PC-9 (cell line): ENCODE results near the gene SLC22A23. TPM values are rescaled to one million over a fixed set of nuclear protein-coding genes. Genes with fewer than 3 reads are reported as not detected.

Source experiments
- BruUV-seq: library from RNA; stranded (reverse); fragments of 400-500 nt; replicated peaks from 2 replicates; lab custom pipeline; 2021; lab: Mats Ljungman, UMichigan
- CTCF ChIA-PET: fragments of 300-600 bp; sonication (Branson Sonifier 250); formaldehyde crosslinking; loops from one replicate; lab custom pipeline; 2022; ENCODE audit warnings: antibody characterized with exemption; lab: Charles Lee
- POLR2A ChIA-PET: fragments of 300-600 bp; sonication (Branson Sonifier 250); formaldehyde crosslinking; loops from one replicate; lab custom pipeline; 2022; ENCODE audit warnings: antibody characterized with exemption; ENCODE audit not compliant: unreplicated experiment; lab: Charles Lee
- DNase-seq, 2 experiments: peaks; one replicate each; pipeline versions ENCODE4 v3.0.0 to v3.0.0-alpha.2; 2015 to 2022; ENCODE audit warnings: mixed read lengths in 1 of 2
- H2AFZ ChIP-seq: fragments of 200-600 bp; sonication (generic); 2 replicates; pipeline ENCODE4 v1.8.1; 2017; ENCODE audit warnings: antibody characterized with exemption
- H3F3A ChIP-seq: fragments of 200-600 bp; sonication (generic); 2 replicates; pipeline ENCODE4 v1.8.1; 2017; ENCODE audit warnings: antibody characterized with exemption, mild to moderate bottlenecking, low read depth; ENCODE audit not compliant: insufficient read depth
- H3K27ac ChIP-seq: fragments of 200-600 bp; sonication (generic); 2 replicates; pipeline ENCODE4 v1.6.1; 2016; ENCODE audit warnings: mixed run types
- H3K27me3 ChIP-seq: fragments of 200-600 bp; sonication (generic); 2 replicates; pipeline ENCODE4 v1.6.1; 2016; ENCODE audit warnings: low read depth, mixed run types; ENCODE audit not compliant: insufficient read depth
- H3K36me3 ChIP-seq: fragments of 200-600 bp; sonication (generic); 2 replicates; pipeline ENCODE4 v1.6.1; 2016; ENCODE audit warnings: low read depth, mixed run types
- H3K4me1 ChIP-seq: fragments of 200-600 bp; sonication (generic); replicated peaks from 2 replicates; pipeline ENCODE4 v1.6.1; 2016; ENCODE audit warnings: mixed run types; ENCODE audit not compliant: insufficient read depth
- H3K4me2 ChIP-seq: fragments of 200-600 bp; sonication (generic); 2 replicates; pipeline ENCODE4 v1.6.1; 2017; ENCODE audit warnings: mixed run types
- H3K4me3 ChIP-seq: fragments of 200-600 bp; sonication (generic); 2 replicates; pipeline ENCODE4 v1.6.1; 2016; ENCODE audit warnings: mixed run types
- H3K79me2 ChIP-seq: fragments of 200-600 bp; sonication (generic); 2 replicates; pipeline ENCODE4 v1.6.1; 2017; ENCODE audit warnings: low read depth, mixed run types
- H3K9me2 ChIP-seq: fragments of 200-600 bp; sonication (generic); 2 replicates; pipeline ENCODE4 v1.8.1; 2017; ENCODE audit warnings: mild to moderate bottlenecking; ENCODE audit not compliant: insufficient read depth
- H3K9me3 ChIP-seq: fragments of 200-600 bp; sonication (generic); 2 replicates; pipeline ENCODE4 v1.8.1; 2016; ENCODE audit warnings: low read depth; ENCODE audit not compliant: insufficient read depth
- H4K20me1 ChIP-seq: fragments of 200-600 bp; sonication (generic); 2 replicates; pipeline ENCODE4 v1.8.1; 2017; ENCODE audit not compliant: insufficient read depth
- EZH2 ChIP-seq: fragments of 200-600 bp; sonication (generic); IDR thresholded peaks from 2 replicates; pipeline ENCODE4 v1.8.0; 2017; ENCODE audit warnings: antibody characterized with exemption, low read depth
- intact Hi-C: fragments of 100-400 bp; cut with micrococcal nuclease; formaldehyde crosslinking; loops from one replicate; pipeline ENCODE4 v1.10.0; 2022; ENCODE audit not compliant: unreplicated experiment
- total RNA-seq: library from RNA; stranded (reverse); gene quantifications from 2 replicates; pipeline ENCODE4 v1.2.3, GENCODE V29; 2021
- TF ChIP-seq, protein P1 (sequence below): fragments of 200-600 bp; sonication (generic); conservative IDR thresholded peaks from 2 replicates; pipeline ENCODE4 v1.6.1; 2017; ENCODE audit warnings: mixed run types, antibody characterized with exemption, mild to moderate bottlenecking, moderate library complexity

Gene SLC22A23
- total RNA-seq, 1 experiment from 2014 or later = 13.5 TPM

DNA sequence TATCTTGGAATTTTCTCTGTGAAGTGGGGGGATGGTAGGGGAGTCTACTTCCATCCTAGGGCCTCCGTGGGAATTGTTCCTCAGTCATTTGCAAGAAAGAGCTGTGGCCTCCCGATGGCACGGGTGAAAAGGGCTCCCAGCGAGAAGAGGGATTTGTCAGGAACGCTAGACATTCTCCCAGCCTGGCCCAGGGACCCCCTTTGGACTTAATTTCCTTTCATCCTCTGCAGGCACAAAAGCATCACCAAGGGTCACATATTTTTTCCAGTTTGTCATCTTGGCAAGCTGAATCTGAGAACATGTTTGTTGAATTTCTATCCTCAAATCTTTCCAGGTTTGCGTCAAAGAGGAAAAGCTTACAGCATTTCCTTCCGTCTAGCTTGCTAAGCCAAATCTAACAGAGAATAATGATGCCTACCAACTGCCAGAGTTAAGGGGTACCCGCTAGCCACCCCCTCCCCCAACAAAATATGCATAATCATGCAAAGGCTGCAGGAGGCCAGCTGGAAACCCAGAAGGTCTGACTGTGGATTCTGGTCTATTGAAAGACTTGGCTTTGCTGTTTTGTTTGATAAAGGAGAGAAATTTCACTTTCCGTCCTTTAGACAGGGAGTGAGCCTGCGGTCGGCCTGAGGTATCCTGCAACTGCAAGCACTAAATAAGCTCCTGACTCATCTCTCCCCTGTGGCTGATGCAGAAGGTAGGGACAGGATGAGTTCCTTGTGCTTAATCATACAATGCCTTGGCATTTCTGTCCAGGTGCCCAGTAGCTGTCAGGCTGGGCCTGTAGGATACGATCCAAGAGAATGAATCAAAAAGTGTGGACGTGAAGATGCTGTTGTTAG is 175.0 kb downstream of the SLC22A23 start:
- H3K27ac ChIP-seq = no peak overlapping the region
- peak; percentile 32 to 56 for DNase-seq
- POLR2A ChIA-PET = no interaction called here

DNA sequence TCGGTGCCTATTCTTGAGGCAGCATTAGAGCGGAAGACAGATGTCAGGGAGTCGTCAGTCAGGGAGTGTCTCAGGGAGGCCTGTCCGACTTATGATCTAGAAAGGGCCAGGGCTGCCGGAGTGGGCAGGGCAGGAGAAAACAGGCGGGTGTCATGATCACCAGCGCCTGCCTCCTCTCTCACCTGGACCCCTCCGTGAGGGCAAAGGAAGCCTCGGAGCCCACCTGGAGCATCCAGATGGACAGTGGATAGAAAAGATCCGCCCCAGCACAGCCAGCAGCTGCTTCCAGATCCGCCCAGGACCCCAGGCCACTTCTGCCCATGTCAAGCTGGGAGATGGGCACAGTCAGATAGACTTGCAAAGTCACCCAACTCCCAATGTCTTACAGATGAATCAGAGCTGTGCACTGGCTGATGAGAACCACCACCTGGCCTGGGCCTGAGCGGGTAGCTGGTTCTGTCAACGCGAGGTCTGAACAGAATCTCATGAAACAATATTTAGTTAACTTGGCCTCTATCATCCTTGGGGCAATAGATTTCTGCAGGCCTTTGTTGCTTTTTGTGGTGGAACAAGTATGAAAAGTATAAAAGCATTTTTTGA is 175.9 kb downstream of the SLC22A23 start:
- no peaks in the 10 kb centered on the region for H3K9me2 ChIP-seq
- POLR2A ChIA-PET = no interaction called here
- H3K27me3 ChIP-seq = no peaks in the 10 kb centered on the region
- no peak overlapping the region for H3K4me3 ChIP-seq
- no peaks in the 10 kb centered on the region; the same call in 1 of the 2 replicates for H4K20me1 ChIP-seq
- no peaks in the 10 kb centered on the region for H3F3A ChIP-seq
- intact Hi-C loops = no loop called here
- no TSS peak for BruUV-seq
- CTCF ChIA-PET = no interaction called here
- H3K27ac ChIP-seq = no peak overlapping the region
- no peaks in the 10 kb centered on the region for H3K36me3 ChIP-seq
- no peaks in the 10 kb centered on the region for H3K4me1 ChIP-seq
- H3K9me3 ChIP-seq = no peaks in the 10 kb centered on the region
- TF ChIP-seq EZH2 = no peak
- TF ChIP-seq, protein P1, sequence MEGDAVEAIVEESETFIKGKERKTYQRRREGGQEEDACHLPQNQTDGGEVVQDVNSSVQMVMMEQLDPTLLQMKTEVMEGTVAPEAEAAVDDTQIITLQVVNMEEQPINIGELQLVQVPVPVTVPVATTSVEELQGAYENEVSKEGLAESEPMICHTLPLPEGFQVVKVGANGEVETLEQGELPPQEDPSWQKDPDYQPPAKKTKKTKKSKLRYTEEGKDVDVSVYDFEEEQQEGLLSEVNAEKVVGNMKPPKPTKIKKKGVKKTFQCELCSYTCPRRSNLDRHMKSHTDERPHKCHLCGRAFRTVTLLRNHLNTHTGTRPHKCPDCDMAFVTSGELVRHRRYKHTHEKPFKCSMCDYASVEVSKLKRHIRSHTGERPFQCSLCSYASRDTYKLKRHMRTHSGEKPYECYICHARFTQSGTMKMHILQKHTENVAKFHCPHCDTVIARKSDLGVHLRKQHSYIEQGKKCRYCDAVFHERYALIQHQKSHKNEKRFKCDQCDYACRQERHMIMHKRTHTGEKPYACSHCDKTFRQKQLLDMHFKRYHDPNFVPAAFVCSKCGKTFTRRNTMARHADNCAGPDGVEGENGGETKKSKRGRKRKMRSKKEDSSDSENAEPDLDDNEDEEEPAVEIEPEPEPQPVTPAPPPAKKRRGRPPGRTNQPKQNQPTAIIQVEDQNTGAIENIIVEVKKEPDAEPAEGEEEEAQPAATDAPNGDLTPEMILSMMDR = no peak
- no peak overlapping the region for H3K4me2 ChIP-seq
- H3K79me2 ChIP-seq = no peaks in the 10 kb centered on the region
- H2AFZ ChIP-seq = no peak overlapping the region
- no peak for DNase-seq

More for the DNA sequence above, 175.0 kb downstream of the SLC22A23 start:
- TF ChIP-seq EZH2 = no peak
- TF ChIP-seq, protein P1 = no peak
- BruUV-seq = no TSS peak
- no peaks in the 10 kb centered on the region for H3K79me2 ChIP-seq
- H3K4me2 ChIP-seq = no peak overlapping the region
- no peaks in the 10 kb centered on the region for H3K36me3 ChIP-seq
- intact Hi-C loops = no loop called here
- H3K4me1 ChIP-seq = no peaks in the 10 kb centered on the region
- no peaks in the 10 kb centered on the region for H3K9me2 ChIP-seq
- H4K20me1 ChIP-seq = no peaks in the 10 kb centered on the region; the same call in 1 of the 2 replicates
- CTCF ChIA-PET = no interaction called here
- no peak overlapping the region for H2AFZ ChIP-seq
- no peaks in the 10 kb centered on the region for H3F3A ChIP-seq
- H3K27me3 ChIP-seq = no peaks in the 10 kb centered on the region
- H3K4me3 ChIP-seq = no peak overlapping the region
- no peaks in the 10 kb centered on the region for H3K9me3 ChIP-seq

DNA sequence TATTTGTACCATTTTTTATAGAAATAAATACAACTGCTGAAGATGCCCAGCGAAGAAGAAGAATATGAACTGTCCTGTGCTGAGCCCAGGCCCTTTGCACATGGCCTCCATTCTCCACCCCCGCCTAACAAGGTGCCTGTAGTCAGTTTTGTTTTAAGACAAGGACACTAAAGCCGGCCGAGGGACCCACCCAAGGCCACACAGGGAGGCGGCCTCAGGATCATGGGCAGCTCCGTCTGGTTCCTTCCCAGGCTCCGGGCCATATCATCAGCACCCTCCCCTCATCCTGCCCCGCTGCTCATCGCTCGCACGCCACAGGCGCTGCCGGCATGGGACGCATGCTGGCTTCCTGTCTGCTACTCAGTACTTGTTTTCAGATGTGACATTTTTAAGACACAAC is 176.8 kb downstream of the SLC22A23 start:
- Histone ChIP-seq H3K9me3 (no peaks in the 10 kb centered on the region), H4K20me1 (no peaks in the 10 kb centered on the region; the same call in 1 of the 2 replicates), H3F3A (no peaks in the 10 kb centered on the region), H3K27ac (no peak overlapping the region), H3K4me2 (no peak overlapping the region), H3K9me2 (no peaks in the 10 kb centered on the region), H3K36me3 (no peaks in the 10 kb centered on the region), H3K4me3 (no peak overlapping the region), H2AFZ (no peak overlapping the region), H3K4me1 (no peaks in the 10 kb centered on the region), H3K79me2 (no peaks in the 10 kb centered on the region), H3K27me3 (no peaks in the 10 kb centered on the region)
- CTCF ChIA-PET = no interaction called here
- no TSS peak for BruUV-seq
- TF ChIP-seq, protein P1 = no peak
- no peak for TF ChIP-seq EZH2
- intact Hi-C loops = no loop called here
- no peak for DNase-seq
- POLR2A ChIA-PET = interaction anchor here (0.6 kb wide), 1 partner anchor 412 kb away, joined by 6 read pairs; no protein-coding TSS in a partner anchor
